H1 (cell line): ENCODE results near the gene CCL28. TPM values are rescaled to one million over a fixed set of nuclear protein-coding genes. Genes with fewer than 3 reads are reported as not detected.

ENCODE experiments used
- CTCF ChIA-PET: fragments of 300-600 bp; sonication (Branson Sonifier 250); formaldehyde crosslinking; loops from one replicate; lab custom pipeline; 2021; ENCODE audit not compliant: partially characterized antibody; lab: Charles Lee
- POLR2A ChIA-PET: fragments of 300-600 bp; sonication (Branson Sonifier 250); formaldehyde crosslinking; loops from one replicate; lab custom pipeline; 2021; ENCODE audit warnings: inconsistent platforms; ENCODE audit not compliant: partially characterized antibody; lab: Charles Lee
- DNase-seq, 2 experiments: peaks; one replicate each; pipeline versions ENCODE4 v3.0.0 to v3.0.0-alpha.2; 2010 to 2022; ENCODE audit warnings: low spot score in 2 of 2, low read depth in 1 of 2, mixed read lengths in 1 of 2
- FAIRE-seq: peaks from 2 replicates; lab custom pipeline; 2011; peaks lifted over from hg19 to GRCh38; lab: Jason Lieb, UNC
- H2AFZ ChIP-seq: 2 replicates; pipeline ENCODE4 v1.8.1; 2012; ENCODE audit warnings: low read length, inconsistent platforms
- H2AK5ac ChIP-seq: 2 replicates; pipeline ENCODE4 v1.6.1; 2013; ENCODE audit warnings: low read depth, low read length
- H2BK120ac ChIP-seq: replicated peaks from 2 replicates; pipeline ENCODE3; 2013; ENCODE audit warnings: low read depth, low read length, inconsistent platforms
- H2BK12ac ChIP-seq: 2 replicates; pipeline ENCODE4 v1.6.1; 2013; ENCODE audit warnings: low read depth, low read length
- H2BK15ac ChIP-seq: 2 replicates; pipeline ENCODE4 v1.6.1; 2013; ENCODE audit warnings: low read length
- H2BK20ac ChIP-seq: 2 replicates; pipeline ENCODE4 v1.6.1; 2013; ENCODE audit warnings: low read length
- H2BK5ac ChIP-seq: 2 replicates; pipeline ENCODE4 v1.6.1; 2013; ENCODE audit warnings: low read depth, low read length
- H3K14ac ChIP-seq: 2 replicates; pipeline ENCODE4 v1.6.1; 2013; ENCODE audit warnings: inconsistent platforms; ENCODE audit not compliant: insufficient read length
- H3K18ac ChIP-seq: 2 replicates; pipeline ENCODE4 v1.6.1; 2013; ENCODE audit warnings: low read length; ENCODE audit errors: extremely low read depth
- H3K23ac ChIP-seq: 2 replicates; pipeline ENCODE4 v1.6.1; 2013; ENCODE audit warnings: inconsistent platforms; ENCODE audit not compliant: insufficient read length
- H3K23me2 ChIP-seq: 2 replicates; pipeline ENCODE4 v1.6.1; 2013; ENCODE audit warnings: low read depth, low read length
- H3K27ac ChIP-seq: 2 replicates; pipeline ENCODE4 v1.6.1; 2011; ENCODE audit warnings: low read depth, low read length, inconsistent platforms
- H3K27me3 ChIP-seq, 4 experiments: replicated peaks in 1 of 4; 1 replicate in 1 of 4; 2 replicates in 3 of 4; pipeline versions ENCODE4 v1.6.1 to v1.8.1; 2011 to 2013; ENCODE audit warnings: low read length in 3 of 4, mild to moderate bottlenecking in 3 of 4, inconsistent platforms in 2 of 4, mixed read lengths in 2 of 4, moderate library complexity in 1 of 4; ENCODE audit not compliant: control insufficient read depth in 3 of 4, insufficient read depth in 3 of 4; ENCODE audit errors: extremely low read depth in 1 of 4
- H3K36me3 ChIP-seq, 4 experiments: 2 replicates each; pipeline versions ENCODE4 v1.6.1 to v1.8.1; 2011 to 2013; ENCODE audit warnings: mild to moderate bottlenecking in 4 of 4, low read length in 3 of 4, moderate library complexity in 2 of 4, control low read depth in 1 of 4, inconsistent platforms in 1 of 4; ENCODE audit not compliant: insufficient read depth in 4 of 4, control insufficient read depth in 2 of 4
- H3K4ac ChIP-seq: replicated peaks from 2 replicates; pipeline ENCODE3; 2013; ENCODE audit warnings: low read length, low read depth, mixed read lengths, inconsistent platforms; ENCODE audit not compliant: insufficient read length
- H3K4me1 ChIP-seq, 4 experiments: replicated peaks in 1 of 4; 1 replicate in 1 of 4; 2 replicates in 3 of 4; pipeline versions ENCODE4 v1.6.1 to v1.8.1; 2011 to 2013; ENCODE audit warnings: low read length in 3 of 4, inconsistent platforms in 2 of 4, mixed read lengths in 1 of 4; ENCODE audit not compliant: insufficient read depth in 4 of 4, control insufficient read depth in 3 of 4
- H3K4me2 ChIP-seq, 2 experiments: 2 replicates each; pipeline versions ENCODE4 v1.6.1 to v1.8.1; 2011 to 2013; ENCODE audit warnings: low read depth in 2 of 2, low read length in 2 of 2, control low read depth in 1 of 2, inconsistent platforms in 1 of 2, mild to moderate bottlenecking in 1 of 2; ENCODE audit not compliant: insufficient read depth in 1 of 2
- H3K4me3 ChIP-seq, 4 experiments: fragments of 200-600, 300-600 bp in 1 of 4; sonication (generic), shearing (Covaris generic), sonication (Bioruptor Twin) in 1 of 4; 2 replicates each; pipeline versions ENCODE4 v1.5.1 to v1.8.1; 2011 to 2016; ENCODE audit warnings: low read length in 4 of 4, low read depth in 3 of 4, control low read depth in 2 of 4, inconsistent platforms in 2 of 4, mild to moderate bottlenecking in 2 of 4, mixed read lengths in 1 of 4, moderate library complexity in 1 of 4; ENCODE audit not compliant: insufficient read depth in 2 of 4; ENCODE audit errors: extremely low read depth in 1 of 4
- H3K56ac ChIP-seq: replicated peaks from 2 replicates; pipeline ENCODE3; 2013; ENCODE audit warnings: low read depth, mild to moderate bottlenecking, mixed read lengths, low read length, inconsistent platforms; ENCODE audit not compliant: insufficient read length
- H3K79me1 ChIP-seq: 2 replicates; pipeline ENCODE4 v1.6.1; 2013; ENCODE audit warnings: low read depth, low read length, control low read depth
- H3K79me2 ChIP-seq, 2 experiments: 2 replicates each; pipeline versions ENCODE4 v1.6.1 to v1.8.1; 2012 to 2013; ENCODE audit warnings: low read length in 2 of 2, mild to moderate bottlenecking in 2 of 2, inconsistent platforms in 1 of 2; ENCODE audit not compliant: insufficient read depth in 2 of 2, control insufficient read depth in 1 of 2
- H3K9ac ChIP-seq, 4 experiments: replicated peaks in 1 of 4; 1 replicate in 1 of 4; 2 replicates in 3 of 4; pipeline versions ENCODE4 v1.6.1 to v1.8.1; 2011 to 2013; ENCODE audit warnings: low read depth in 3 of 4, low read length in 3 of 4, control low read depth in 2 of 4, mild to moderate bottlenecking in 2 of 4, moderate library complexity in 2 of 4, inconsistent platforms in 1 of 4; ENCODE audit errors: extremely low read depth in 1 of 4
- H3K9me3 ChIP-seq, 2 experiments: 2 replicates each; pipeline versions ENCODE4 v1.6.1 to v1.8.1; 2012 to 2013; ENCODE audit warnings: mild to moderate bottlenecking in 2 of 2, moderate library complexity in 2 of 2, control low read depth in 1 of 2, inconsistent platforms in 1 of 2, low read depth in 1 of 2, low read length in 1 of 2, mixed read lengths in 1 of 2; ENCODE audit not compliant: insufficient read depth in 2 of 2
- H4K20me1 ChIP-seq, 2 experiments: replicated peaks in 1 of 2; 2 replicates each; pipeline versions ENCODE3 to v1.8.1; 2011 to 2013; ENCODE audit warnings: inconsistent platforms in 2 of 2, low read length in 2 of 2, mild to moderate bottlenecking in 1 of 2; ENCODE audit not compliant: insufficient read depth in 2 of 2, control insufficient read depth in 1 of 2
- H4K5ac ChIP-seq: 2 replicates; pipeline ENCODE4 v1.6.1; 2013; ENCODE audit warnings: low read length, low read depth, mixed read lengths, inconsistent platforms; ENCODE audit not compliant: insufficient read length
- H4K8ac ChIP-seq: 2 replicates; pipeline ENCODE4 v1.8.0; 2013; ENCODE audit warnings: mild to moderate bottlenecking, moderate library complexity, low read length, inconsistent platforms; ENCODE audit not compliant: insufficient read depth; ENCODE audit errors: extremely low read depth
- H4K91ac ChIP-seq: replicated peaks from 2 replicates; pipeline ENCODE3; 2013; ENCODE audit warnings: low read length, mixed read lengths, inconsistent platforms; ENCODE audit not compliant: insufficient read length
- FOSL1 ChIP-seq: IDR thresholded peaks from 2 replicates; pipeline ENCODE4 v1.6.1; 2011; ENCODE audit warnings: mild to moderate bottlenecking, low read depth, low read length, moderate library complexity; ENCODE audit not compliant: insufficient read depth
- KDM5A ChIP-seq: fragments of 200-600 bp; IDR thresholded peaks from 2 replicates; pipeline ENCODE4 v1.7.1; 2012; ENCODE audit warnings: mild to moderate bottlenecking, low read length, inconsistent platforms, mixed read lengths
- SIRT6 ChIP-seq: IDR thresholded peaks from one replicate; pipeline ENCODE4 v1.7.1; 2012; ENCODE audit warnings: low read length, inconsistent platforms
- YY1 ChIP-seq: IDR thresholded peaks from 2 replicates; pipeline ENCODE4 v1.6.1; 2011; ENCODE audit warnings: low read depth, mild to moderate bottlenecking, low read length
- WGBS, 2 experiments: shearing (Covaris generic) in 1 of 2; methylation state at CpG; one replicate each; pipeline versions ENCODE4 v1.1.6 to v1.1.7; 2013 to 2015; ENCODE audit warnings: low lambda C conversion rate in 2 of 2, mixed read lengths in 2 of 2, inconsistent platforms in 1 of 2, low coverage in 1 of 2, missing lambda C conversion rate in 1 of 2; ENCODE audit not compliant: insufficient replicate concordance in 2 of 2, insufficient coverage in 1 of 2, insufficient read length in 1 of 2; ENCODE audit errors: extremely low coverage in 1 of 2, missing lambda C conversion rate in 1 of 2; 5-methylcytosine and 5-hydroxymethylcytosine counted together
- polyA plus RNA-seq, 7 experiments: library from polyadenylated mRNA; depleted of rRNA in 3 of 7; stranded (reverse) in 5 of 7; unstranded in 2 of 7; fragments of >200 nt in 5 of 7; fragments of 200-250 nt in 2 of 7; gene quantifications; 1 replicate in 5 of 7; 2 replicates in 1 of 7; 4 replicates in 1 of 7; pipeline versions ENCODE4 v1.2.1 to v1.2.3, GENCODE V29; 2011 to 2013; ENCODE audit warnings: missing spikeins in 2 of 7, mixed read lengths in 2 of 7
- total RNA-seq: library from RNA; stranded (reverse); fragmentation: NEBNext Ultra II Directional; extraction: Animal tissue kit (Norgen Biotek cat#: 25700); gene quantifications from 2 replicates; pipeline ENCODE4 v1.2.1, GENCODE V29; 2021

CCL28 gene
- total and polyA plus RNA-seq, 2 of the 8 experiments (the other 6 are each of a cell fraction or from before 2014, with no cell fraction given) = 0.95 TPM; not detected in 1

DNA sequence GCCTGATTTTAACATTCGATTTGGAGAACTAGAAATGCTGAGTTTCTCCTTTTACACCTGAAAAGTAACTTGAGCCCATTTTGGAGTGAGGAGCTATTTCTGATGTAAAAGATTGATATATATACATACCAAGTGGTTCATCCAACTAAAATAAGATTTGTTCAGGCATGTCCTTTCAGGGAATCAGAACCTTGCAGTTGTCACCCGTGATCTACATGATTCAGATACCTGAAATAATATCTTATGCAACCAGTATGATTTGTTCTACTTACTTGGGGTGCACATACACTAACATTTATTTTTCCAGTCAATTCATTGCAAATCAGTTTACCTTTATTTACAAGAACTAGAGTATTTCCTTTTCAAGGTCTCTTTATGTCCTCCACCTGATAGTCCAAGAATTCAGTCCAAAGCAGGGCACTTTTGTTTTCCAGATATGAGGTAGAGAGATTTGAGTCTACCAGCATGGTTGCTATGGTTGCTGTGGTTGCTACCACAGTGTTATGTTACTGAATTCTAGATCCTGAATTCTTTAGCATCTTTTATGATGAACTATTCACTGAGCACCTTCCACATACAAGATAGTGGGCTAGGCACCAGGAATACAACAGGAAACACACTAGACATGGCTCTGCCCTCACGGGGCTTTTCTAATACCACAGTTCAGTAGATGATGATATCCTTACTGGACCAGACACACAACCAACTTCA is 49.3 kb downstream of the CCL28 start:
- no peak overlapping the region for H3K4me3 ChIP-seq
- H3K4ac ChIP-seq = no peak overlapping the region
- no peak overlapping the region for H2BK120ac ChIP-seq
- DNase-seq (no peak), FAIRE-seq (no peak)
- no peaks in the 10 kb centered on the region for H4K20me1 ChIP-seq
- H2AK5ac ChIP-seq = no peak overlapping the region
- 90% methylated on average over 3 of the region's 3 CpGs; no CpG with 5 or more reads in 1 of the 2 experiments for WGBS, 2 experiments
- H3K4me2 ChIP-seq = no peak overlapping the region
- no peak overlapping the region for H3K23ac ChIP-seq
- no peaks in the 10 kb centered on the region for H3K23me2 ChIP-seq
- H4K8ac ChIP-seq = no peak overlapping the region
- H3K14ac ChIP-seq = no peak overlapping the region
- no peaks in the 10 kb centered on the region for H3K36me3 ChIP-seq
- H3K56ac ChIP-seq = no peak overlapping the region
- H3K27ac ChIP-seq = no peak overlapping the region
- H4K91ac ChIP-seq = no peak overlapping the region
- no peak overlapping the region for H3K9ac ChIP-seq
- peaks cover 18 to 19% of the 10 kb centered on the region in 2 experiments for H3K9me3 ChIP-seq
- no peaks in the 10 kb centered on the region for H3K4me1 ChIP-seq
- H2AFZ ChIP-seq = no peak overlapping the region
- no peaks in the 10 kb centered on the region for H3K27me3 ChIP-seq
- POLR2A ChIA-PET = no interaction called here
- H4K5ac ChIP-seq = no peak overlapping the region
- H3K79me2 ChIP-seq = no peaks in the 10 kb centered on the region
- H2BK15ac ChIP-seq = no peak overlapping the region
- no peaks in the 10 kb centered on the region for H3K79me1 ChIP-seq
- H2BK12ac ChIP-seq = no peak overlapping the region
- CTCF ChIA-PET = no interaction called here
- H2BK5ac ChIP-seq = no peak overlapping the region
- no peak overlapping the region for H2BK20ac ChIP-seq
- H3K18ac ChIP-seq = no peak overlapping the region
- TF ChIP-seq KDM5A = no peak
- no peak for TF ChIP-seq FOSL1
- no peak for TF ChIP-seq SIRT6
- TF ChIP-seq YY1 = no peak
